GM15510 (cell line): ENCODE measurements around the gene TBC1D1.

Experiments
- POLR2A ChIP-seq: IDR thresholded peaks from 3 replicates; pipeline ENCODE4 v1.6.1; 2011; ENCODE audit warnings: borderline replicate concordance; ENCODE audit not compliant: insufficient read length; ENCODE audit errors: extremely low read depth

TBC1D1 gene

DNA sequence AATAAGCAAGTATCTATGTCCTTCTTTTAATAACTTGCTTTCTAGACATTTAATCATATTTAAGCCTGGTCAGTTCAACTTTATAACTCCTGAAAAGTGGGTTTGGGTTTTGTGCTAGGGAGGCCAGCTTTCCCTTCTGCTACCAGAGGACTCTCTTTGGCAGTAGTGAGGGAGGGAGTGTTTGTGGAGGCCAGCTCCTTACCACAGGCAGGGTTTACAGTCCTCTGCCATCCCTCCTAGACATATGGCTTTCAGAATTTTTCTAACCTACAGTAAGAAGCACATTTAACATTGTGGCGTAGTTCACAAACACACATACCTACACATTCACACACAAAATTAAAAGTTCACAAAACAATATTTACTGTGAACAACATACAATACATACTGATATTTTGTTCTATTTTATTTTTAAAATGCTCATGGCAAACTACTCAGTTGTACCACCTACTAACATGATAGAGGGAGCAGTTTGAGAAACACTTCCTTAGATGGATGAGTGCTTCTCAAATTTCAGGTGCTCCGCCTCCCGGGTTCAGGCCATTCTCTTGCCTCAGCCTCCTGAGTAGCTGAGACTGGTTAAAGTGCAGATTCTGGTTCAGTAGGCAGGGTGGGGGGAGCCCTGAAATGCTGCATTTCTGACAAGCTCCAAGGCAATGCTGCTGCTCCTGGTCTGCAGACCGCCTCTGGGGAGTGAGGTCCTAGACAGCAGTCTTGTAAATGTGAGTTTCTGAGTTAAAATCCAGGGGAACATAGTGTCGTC is 156.0 kb downstream of the TBC1D1 start:
- no peak for TF ChIP-seq POLR2A

DNA sequence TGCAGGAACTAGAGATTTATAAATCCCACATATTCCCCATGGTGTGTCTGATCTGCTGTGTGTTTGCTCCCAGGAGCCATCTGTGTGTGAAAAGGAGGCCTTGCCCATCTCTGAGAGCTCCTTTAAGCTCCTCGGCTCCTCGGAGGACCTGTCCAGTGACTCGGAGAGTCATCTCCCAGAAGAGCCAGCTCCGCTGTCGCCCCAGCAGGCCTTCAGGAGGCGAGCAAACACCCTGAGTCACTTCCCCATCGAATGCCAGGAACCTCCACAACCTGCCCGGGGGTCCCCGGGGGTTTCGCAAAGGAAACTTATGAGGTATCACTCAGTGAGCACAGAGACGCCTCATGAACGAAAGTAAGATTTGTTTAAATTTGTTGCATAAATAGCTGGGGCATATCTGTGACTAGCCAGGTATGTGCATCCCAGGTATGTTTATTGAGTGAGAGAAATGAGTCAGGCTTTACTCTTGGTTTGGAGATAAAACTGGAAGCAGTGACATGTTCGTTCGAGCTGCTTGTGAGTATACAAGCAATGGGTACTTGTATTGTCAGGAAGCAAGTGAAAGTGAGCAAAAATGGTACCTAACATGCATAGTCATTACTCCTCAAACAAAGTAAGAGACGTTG is 158.8 kb downstream of the TBC1D1 start:
- no peak for TF ChIP-seq POLR2A

GRCh38 chr4:38050560-38051350 is 159.9 kb downstream of the TBC1D1 start:
- no peak for TF ChIP-seq POLR2A

DNA sequence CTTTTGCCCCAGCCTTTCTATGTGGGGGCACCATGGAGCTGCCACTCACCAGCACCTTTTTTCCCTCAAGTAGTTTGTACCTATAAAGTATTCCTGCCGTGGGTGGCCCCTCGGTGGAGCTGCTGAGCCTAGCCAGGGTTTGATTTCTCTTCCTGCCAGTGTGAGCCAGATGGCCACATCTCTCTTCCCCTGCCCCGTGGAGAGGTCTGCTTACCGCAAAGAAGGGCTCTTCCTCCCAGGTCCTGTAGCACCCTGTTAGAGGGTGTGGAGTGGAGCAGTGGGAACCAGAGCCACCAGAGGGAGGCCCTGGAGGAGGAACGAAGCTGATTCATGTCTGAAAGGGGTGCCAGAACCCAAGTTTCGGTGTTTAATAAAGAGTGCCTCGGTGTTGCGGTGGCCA is 164.7 kb downstream of the TBC1D1 start:
- no peak for TF ChIP-seq POLR2A

DNA sequence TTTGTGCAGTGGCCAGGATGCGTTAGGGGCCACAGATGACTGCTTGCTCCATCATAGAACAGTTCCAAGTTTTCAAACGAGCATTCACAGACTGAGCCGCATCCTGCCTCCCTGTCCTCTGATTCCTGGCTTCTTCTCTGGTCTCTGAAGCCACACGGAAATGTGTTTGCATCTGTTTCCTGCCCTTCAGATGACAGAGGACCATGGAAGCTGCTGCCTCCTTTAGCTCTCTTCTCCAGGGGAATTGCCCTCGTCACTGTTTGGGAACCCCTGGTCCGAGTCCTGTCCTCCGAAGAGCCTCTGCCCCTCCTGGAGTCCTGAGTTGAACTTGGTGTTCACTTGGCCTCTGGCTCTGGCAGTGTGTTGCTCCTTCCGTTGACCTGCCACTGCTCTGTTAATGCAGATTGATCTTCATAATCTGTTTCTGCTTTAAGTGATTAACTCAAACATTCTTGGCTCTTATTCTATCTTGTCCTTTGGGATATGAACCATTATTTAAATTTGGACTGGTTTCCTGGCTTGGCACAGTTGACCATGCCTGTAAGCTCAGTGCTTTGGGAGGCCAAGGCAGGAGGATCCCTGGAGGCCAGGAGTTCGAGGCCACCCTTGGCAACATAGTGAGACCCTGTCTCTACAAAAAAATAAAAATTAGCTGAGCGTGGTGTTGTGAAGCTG is 165.3 kb downstream of the TBC1D1 start:
- TF ChIP-seq POLR2A = no peak

GRCh38 chr4:38058151-38058550 is 167.3 kb downstream of the TBC1D1 start:
- no peak for TF ChIP-seq POLR2A

DNA sequence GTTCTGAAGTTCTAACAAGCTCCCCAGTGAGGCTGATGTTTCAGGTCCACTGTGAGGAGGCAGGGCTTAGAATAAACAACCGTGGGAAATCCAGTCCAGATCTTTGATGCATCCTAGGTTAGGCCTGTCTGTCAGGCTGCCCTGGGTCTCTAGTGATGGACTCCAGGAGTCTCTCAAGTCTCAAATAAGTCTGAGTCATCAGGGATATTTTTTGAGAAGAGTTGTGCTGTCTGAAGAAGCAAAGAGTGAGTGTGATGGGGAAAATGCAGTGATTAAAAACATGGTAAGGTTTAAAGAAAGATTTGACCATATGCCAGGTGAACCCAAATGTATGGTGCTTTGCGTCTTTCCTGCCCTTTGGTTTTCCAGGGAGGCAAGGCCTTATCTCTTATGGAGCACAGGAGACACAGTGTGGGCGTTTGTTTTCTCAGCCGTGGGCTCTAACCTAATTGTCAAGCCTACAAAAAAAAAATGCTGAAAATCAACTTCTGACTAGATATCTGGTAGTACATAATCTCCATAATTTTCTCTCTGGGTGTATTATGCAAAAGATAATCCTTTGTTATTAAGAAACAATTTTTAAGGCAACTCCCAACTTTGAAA is 170.0 kb downstream of the TBC1D1 start:
- no peak for TF ChIP-seq POLR2A

DNA sequence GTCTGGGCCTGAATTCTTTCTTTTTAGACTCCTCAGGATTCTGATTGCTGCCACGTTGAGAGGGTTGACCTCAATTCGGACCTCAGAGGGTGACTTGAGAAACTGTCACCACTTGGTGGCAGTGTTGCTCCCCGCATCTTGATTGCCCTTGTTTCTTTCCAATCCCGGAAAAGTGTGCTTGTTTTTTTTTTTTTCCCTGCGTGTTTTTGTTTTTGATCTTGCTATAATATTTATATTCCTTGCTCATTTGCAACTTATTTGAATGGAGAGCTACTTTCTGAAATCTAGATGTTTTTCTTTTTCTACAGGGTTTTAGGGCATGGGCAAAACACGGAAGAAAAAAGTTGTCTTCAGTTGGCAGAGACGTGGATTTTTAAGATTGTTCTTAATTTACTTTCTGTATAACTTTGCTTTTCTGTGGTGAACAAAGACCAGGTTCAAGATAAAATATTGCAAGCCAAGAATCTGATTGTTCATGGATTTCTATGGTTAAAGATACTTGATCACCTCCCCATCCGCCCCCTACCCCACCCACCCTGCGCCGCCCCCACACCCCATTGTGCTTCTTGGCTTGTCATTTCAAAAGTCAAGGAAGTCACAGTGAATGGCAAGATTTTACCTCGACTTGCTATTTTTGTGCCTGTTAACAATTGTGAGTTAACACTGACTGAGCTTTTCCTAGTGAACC is 171.3 kb downstream of the TBC1D1 start:
- TF ChIP-seq POLR2A = no peak

DNA sequence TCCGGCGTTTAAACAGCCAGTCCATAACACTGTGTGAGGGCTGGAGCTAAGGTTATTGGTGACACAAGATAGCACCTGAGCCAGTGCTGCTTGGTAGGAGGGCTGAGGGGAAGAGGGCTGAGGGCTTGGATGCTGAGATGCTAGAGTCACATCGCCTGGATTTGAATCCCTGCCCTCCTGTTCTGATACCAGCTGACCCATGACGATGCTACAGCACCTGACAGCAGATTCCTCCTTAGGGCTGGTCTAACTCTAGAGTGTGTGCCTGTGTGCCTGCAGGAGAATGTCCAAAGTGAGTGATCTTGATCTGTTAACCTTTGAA is 171.9 kb downstream of the TBC1D1 start:
- TF ChIP-seq POLR2A = no peak

GRCh38 chr4:38065176-38065575 is 174.3 kb downstream of the TBC1D1 start:
- TF ChIP-seq POLR2A = no peak

DNA sequence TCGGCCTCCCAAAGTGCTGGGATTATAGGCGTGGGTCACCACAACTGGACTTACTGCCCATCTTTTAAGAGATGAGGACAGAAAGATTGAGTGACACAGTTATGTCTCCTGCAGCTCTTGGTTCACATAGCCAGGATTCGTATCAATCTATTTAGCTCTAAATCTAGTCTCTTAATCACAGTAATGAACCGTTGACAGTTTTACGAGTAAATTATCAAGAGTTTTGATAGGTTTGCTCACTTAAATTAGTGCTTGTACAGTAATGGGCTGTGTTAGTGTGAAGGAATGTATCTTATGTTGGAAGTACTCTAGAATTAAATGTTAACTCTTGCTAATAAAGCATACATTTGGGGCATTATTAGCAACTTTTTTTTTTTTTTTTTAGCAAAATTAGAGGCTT is 175.0 kb downstream of the TBC1D1 start:
- no peak for TF ChIP-seq POLR2A

DNA sequence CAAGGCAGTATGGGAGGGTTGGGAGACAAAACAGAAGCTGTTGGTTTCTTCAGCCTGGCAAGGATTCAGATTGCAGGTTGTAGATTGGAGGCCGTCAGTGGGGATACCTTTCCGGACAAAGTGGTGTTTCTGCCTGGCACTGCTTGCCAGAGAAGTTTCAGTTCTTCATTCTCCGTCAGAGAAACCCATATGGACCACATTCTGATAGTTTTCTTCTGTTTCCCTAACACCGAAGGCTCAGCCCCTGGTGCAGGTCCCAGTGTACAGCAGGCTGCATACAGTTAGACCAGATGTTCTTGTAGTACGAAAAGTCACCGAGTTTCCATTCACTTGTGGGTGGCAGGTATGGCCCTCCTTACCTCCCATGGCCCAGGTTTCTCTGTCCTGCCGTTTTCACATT is 176.6 kb downstream of the TBC1D1 start:
- TF ChIP-seq POLR2A = no peak

- TF ChIP-seq POLR2A = no peak
Observed at GRCh38 chr4:38068107-38068506, 177.2 kb downstream of the TBC1D1 start.

GRCh38 chr4:38069271-38069760 is 178.4 kb downstream of the TBC1D1 start:
- TF ChIP-seq POLR2A = no peak
